8988T (cell line): Measurements from ENCODE around the gene STXBP1.
A peak's percentile ranks its signal among the peaks of the same experiment; 100 is the strongest.

ENCODE experiments used
- DNase-seq: peaks from one replicate; pipeline ENCODE4 v3.0.0; 2011

STXBP1 gene

DNA sequence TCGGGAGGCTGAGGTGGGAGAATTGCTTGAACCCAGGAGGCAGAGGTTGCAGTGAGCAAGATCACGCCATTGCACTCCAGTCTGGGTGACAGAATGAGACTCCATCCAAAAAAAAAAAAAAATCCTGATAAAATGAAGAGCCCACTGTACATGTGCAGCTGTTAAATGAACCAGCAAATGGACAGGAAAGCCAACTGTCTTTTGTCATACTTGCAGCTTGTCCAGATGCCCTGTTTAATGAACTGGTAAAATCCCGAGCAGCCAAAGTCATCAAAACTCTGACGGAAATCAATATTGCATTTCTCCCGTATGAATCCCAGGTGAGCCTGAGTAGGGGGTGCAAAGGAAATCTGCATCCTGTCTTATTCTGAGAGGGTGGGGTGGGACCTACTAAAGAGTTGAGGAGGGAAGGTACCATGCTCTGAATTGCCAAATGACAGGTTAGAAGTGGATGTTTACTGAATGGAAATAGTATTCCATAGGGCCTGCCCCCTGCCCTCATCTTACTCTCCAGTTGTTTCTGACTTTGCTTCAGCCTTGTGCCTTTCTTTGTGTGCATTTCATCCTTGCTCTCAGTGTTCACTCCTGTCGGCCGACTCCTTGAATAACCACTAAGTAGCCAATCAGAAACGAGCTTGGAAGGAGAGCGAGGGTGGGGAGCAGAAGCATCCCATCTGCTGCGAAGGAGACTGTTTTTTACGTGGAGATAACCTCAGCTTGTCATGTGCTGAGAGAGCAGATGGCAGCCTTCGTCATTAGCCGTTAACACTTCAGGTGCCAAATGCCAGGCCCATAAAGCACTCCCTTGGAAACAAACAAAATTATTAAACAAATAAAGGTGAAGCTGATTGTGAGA lies 49.0 kb downstream of the STXBP1 start:
- DNase-seq = no peak

DNA sequence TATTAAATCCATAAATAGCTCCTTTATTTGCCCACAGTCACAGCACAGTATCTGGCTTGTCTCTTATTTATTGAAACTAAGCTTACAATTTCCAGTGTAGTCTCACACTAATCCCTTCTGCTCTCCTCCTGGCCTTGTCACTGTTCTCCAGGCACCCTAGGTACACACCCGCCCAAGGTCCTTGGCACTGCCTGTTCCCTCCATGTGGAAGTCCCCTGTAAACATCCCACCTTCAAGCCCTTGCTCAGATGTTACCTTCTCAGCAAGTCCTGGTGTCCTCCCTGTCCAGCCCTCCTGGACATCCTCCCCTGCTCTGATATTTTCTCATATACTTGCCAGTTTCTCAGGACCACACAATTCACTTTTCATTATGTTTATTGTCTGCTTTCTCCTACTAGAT lies 50.5 kb downstream of the STXBP1 start:
- DNase-seq = no peak

DNA sequence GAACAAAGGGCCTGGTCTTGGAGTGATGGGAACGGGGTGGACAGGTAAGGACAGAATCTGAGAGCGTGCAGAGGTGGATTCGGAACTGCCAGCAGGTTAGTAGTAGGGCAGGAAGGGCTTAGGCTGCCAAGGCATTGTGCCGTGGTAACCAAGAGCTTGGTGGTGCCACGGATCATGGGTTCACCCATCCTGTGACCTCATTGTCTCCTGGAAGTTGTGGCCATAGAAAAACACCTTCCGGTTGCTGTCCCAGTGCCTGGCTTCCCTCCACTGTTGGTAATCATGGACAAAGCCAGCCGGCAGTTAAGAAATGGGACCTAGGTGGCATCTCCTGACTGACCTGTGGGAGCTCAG lies 52.2 kb downstream of the STXBP1 start:
- DNase-seq = no peak

DNA sequence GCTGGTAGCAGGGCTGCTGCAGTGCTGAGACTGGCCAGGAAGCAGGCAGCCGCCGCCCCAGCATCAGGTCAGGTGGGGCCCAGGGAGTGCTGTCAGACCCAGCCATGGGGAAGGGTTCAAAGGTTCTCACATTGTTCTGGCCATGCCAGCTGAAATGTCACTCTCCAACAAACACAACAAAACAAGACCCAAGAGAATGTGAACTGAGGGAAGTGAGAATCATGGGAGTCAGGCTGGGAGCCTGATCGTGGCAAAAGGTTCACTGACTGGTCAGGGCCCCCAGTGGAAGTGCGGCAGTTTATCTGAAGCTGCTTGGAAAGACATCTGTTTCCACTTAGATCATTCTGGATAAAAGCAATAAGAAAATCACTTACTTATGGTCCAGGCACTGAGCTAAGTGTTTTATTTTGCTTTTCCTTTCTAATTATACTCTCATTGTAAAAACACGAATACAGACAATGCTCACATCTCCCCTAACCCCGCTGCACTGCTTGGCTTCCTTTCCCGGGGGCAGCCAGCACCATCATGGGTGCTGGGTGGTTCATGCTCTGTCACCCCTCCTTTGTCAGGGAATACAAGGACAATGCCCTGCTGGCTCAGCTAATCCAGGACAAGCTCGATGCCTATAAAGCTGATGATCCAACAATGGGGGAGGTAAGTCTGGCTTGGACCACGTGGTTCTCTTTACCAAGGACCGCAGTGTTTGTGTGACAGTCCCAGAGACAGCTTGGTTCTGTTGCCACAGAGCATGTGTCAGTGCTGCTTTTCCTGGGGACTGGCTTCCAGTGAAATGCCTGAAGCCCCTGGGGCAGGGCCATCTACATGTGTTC lies 52.8 kb downstream of the STXBP1 start:
- no peak for DNase-seq

DNA sequence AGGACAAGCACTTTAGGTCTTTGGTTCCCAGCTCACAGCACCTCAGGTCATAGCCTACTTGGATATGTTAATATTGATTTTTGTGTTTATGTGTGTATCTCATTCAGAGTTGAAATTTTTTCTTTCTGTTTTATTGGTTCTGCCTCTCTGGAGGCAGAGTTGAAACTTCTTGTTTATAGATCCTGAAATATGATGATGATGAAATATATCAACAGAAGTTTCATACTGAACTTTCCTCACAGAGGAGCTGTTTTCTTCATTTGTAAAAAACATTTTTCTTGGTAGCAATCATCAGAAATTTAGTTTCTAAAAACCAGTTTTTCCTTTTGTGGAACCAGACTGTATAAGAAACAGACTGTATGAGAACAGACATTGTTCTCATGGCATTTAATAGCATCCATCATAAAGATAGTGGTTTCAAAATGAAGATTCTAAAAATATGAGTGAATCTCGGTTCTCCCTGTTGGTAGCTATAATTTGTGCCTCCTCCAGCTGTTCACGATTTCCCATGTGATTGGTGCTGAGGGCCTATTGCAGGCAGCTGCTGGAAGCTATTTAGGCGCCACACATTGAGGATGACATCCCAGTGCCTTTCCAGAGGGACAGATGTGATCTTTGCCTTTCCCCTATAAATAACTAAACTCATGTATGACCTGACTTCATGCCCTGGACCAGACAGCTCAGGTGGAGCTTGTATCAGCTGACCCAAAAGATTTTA lies 55.2 kb downstream of the STXBP1 start:
- no peak for DNase-seq

DNA sequence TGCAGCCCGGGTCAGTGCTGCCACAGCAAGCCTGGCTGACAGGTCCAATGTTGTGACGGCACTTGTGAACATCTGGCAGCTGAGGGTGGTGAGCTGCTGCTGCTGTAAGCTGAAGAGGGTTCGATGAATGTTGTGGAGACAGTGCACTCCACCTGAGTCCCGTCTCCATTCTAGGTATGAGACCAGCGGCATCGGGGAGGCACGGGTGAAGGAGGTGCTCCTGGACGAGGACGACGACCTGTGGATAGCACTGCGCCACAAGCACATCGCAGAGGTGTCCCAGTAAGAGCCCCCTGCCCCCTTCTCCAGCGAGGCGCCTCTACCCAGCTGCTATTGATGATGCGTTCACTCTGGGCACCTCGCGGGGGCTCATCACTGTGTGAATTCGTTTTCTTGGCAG lies 55.8 kb downstream of the STXBP1 start:
- DNase-seq = no peak

DNA sequence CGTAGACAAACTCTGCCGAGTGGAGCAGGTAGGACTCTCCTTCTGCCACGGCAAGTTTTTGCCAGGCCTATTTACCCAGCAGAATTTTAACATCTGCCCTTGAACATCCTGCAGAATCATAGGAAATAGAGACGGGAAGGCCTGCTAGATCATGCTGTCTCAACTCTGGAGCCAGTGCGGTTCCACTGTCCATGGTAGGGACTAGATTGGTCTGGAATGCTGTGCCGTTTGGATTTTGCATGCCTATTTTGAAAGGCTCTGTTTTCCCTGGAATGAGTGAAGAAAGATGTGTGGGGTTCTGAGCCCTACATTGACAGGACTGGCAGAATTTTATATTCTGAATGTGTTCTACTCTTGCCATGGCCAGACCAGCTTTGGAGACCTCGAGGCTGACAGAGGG lies 61.2 kb downstream of the STXBP1 start:
- DNase-seq = no peak

DNA sequence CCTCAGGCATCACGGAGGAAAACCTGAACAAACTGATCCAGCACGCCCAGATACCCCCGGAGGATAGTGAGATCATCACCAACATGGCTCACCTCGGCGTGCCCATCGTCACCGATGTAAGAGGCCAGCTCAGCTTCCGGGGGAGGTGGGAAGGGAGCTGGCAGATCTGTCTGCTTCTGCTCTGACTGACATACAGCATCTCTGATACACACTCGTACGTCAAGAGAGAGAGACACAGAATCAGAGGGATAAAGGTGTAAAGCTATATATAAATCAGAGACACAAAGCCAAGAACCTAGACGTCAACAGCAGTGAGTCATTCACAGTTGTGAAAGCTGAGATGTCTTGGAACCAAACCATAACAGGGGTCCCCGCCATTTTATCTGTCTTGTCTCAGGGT lies 64.6 kb downstream of the STXBP1 start:
- no peak for DNase-seq

DNA sequence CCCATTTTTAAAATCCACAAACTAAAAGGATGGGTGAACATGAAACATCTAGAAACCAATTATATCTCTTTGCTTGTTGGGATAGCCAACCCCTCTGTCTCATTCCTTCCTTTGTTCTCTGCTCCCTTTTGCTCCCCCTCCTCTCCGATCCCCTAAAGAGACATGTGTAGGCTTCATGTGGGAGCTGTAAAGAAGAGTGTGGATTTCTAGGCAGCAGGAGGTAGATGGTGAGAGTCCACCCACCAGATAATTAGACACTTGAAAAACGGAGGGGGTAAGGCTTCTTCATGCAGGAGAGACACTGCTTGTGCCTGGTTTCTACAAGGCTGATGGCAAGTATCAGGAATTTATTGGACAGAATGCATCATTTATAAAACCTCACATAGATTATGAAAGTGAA lies 67.4 kb downstream of the STXBP1 start:
- DNase-seq = no peak

DNA sequence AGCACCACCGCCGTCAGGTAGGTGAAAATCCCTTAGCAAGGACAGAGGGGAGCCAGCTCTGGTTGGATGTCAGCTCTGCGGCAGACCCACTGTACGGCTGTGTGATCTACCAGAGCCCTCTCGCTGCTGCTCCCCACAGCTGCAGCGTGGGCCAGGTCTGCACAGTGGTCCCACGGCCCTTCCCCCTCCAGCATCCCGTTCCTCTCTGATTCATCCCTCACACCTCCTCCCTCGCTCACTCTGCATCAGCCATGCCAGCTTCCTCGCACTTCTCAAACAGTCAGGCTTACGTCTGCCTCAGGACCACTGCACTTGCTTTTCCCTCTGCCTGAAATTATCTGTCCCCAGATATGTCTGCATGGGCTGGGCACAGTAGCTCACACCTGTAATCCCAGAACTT lies 68.1 kb downstream of the STXBP1 start:
- DNase-seq = no peak

DNA sequence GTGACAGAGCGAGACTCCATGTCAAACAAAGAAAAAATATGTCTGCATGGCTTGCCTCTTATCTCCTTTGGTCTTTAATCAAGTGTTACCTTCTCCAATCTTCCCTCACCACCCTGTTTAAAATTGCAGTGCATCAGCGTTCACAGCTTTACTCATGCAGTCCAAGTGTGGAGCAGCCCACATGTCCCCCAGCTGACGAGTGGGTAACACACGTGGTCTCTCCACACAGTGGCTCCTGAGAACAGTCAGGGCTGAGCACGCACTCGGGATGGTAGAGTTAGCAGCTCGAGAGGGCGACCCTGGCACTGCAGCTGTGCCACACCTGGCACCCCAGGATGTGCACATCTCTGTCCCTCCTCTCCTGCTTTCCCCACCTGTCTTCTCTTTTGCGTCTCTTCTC lies 68.8 kb downstream of the STXBP1 start:
- DNase-seq = no peak

DNA sequence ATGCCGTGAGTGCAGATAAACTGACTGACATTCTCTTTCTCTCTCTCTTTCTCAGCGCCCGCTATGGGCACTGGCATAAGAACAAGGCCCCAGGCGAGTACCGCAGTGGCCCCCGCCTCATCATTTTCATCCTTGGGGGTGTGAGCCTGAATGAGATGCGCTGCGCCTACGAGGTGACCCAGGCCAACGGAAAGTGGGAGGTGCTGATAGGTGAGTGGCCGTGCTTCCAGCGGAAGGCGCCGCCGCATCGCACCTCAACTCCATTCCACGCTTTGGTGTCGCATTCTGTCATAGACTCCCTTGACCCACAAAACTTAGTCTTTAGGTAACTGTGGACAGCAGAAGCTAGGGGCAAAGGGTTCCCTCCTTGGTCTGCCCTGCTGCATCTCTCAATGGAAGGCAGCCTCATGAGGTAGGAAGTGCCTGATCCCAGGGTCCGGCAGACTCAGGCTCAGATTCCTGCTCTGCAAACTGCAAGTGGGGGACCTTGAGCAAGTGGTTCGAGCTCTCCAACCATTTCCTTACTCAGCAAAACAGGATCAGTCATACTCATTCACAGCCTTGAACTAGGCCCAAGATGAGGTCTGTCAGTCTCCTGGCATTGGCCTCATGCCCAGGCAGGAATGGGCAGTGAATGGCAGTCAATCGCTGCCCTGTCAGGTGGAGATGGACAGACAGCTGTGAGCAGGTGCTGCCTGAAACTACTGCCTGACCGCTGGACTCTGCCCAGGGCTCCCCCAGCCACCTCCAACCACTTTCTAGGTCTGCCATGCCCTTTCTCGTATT lies 70.5 kb downstream of the STXBP1 start:
- no peak for DNase-seq

DNA sequence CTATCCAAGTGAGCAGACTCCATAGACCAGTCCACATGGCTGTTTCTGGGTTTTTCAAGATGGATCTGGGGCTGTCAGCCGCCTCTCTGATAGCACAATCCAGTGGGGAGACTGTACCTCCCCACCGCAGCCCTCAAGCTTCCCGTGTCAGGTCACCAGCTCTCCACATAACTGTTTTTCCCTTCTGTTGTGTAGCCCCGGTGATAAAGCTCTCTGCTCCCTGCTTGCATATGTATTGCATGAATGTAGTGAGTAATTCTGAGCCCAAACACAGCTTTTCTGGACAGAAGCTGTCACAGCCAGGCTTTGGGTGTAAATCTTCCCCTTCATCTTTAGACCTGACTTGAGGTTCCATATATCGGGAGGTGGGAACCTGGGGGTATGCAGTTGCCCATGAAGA lies 71.6 kb downstream of the STXBP1 start:
- no peak for DNase-seq

DNA sequence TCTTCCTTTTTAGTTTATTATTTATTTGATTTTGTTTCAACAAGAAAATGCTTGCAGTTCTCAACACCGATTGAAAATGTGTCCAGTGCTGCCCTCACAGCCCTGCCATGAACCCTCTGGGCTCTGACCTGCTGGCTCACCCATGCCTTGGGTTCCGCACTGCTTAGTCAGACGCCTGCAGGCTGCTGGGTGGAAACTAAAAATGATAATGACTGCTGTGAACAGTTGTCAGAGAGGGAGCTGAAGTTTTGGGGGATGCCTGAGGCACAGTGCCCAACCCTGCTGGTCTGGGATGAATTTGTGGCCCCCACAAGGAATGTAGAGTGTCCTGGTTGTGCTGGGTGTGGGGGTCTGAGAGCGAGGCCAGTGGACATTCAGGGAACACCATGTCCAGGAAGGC lies 72.5 kb downstream of the STXBP1 start:
- DNase-seq = peak; percentile 59

DNA sequence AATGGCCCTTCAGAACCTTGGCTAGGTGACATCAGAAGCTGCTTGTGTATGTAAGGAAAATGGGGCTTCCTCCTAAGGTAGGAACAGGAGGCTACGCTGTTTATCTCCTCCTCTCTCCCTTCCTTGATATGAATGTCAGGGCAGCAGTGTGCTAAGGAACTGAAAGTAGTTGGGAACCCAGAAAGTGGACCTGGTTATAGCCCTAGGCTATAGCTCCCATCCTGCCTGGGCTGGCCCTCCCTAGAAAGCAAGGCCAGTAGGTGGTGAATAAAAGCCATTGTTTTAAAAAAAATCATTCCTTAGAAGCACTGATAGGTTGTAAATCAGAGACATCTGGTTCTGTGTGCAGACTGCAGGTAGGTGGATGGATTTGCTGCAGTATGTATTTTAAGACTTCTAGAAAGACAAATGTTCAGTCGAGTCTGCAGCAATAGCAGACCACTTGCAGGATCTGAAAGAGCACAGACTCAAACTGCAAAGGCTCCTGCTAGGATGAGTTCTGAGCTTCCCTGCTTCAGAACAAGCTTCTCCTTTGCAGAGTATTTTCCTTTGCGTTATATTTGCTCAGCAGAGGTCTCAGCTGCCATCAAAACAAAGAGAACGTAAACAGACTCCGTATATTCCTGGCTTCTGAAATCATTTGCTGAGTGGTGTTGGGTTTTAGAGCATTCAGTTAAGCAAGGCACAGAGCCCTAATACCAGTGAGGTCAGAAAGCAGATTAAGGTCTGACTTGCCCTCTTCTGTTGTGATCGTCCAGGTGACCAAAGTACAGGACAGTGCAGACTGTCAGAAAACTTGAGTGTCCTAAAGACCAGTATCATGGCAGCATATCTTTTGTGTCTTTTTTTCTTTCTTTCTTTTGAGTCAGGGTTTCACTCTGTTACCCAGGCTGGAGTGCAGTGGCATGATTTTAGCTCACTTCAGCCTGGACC lies 74.7 kb downstream of the STXBP1 start:
- no peak for DNase-seq

DNA sequence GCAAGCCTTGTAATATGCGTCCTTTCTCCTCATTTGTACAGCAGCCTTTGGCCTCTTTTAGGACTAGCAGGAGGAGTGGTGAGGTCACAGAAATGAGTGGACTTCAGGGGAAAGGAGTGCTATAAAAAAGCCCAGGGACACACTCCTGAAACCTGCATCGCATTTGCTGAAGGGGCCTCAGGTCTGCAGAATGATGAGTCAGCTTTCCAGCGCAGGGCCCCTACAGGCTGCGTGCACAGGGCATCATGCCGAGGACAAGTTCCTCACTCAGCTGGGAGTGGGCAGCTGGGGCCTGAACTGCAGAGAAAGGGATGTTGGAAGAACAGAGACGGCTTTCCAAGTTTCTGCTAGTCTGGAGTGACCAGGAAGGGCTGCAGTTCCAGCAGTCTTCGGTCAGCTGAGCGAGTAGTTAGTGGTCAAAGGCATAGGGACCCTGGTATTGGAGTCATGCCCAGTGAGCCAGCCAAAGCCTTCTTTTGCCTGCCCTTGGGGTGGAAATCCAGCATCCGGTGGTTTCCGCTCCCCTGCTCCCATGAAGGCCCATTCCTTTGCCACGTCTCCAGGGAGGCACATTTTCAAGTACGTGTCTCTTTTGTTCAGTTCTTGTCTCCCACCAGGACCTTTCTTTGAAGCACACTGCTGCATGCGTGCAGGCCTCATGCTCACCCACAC lies 77.4 kb downstream of the STXBP1 start:
- no peak for DNase-seq

DNA sequence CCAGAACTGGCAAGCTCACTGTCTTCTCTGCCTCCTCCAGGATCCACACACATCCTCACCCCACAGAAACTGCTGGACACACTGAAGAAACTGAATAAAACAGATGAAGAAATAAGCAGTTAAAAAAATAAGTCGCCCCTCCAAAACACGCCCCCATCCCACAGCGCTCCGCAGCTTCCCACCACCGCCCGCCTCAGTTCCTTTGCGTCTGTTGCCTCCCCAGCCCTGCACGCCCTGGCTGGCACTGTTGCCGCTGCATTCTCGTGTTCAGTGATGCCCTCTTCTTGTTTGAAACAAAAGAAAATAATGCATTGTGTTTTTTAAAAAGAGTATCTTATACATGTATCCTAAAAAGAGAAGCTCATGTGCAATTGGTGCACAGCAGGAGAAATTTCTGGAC lies 78.7 kb downstream of the STXBP1 start:
- no peak for DNase-seq

DNA sequence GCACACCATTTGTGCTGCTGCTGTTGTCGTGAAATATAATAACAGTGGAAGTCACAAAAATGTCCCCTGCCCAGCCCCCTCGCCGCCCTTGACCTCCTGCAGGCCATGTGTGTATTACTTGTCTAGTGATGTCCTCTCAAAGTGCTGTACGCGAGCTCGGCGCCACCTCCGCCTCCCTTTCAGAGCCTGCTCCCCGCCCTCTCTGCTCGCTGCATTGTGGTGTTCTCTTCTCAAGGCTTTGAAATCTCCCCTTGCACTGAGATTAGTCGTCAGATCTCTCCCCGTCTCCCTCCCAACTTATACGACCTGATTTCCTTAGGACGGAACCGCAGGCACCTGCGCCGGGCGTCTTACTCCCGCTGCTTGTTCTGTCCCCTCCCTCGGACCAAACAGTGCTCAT lies 80.0 kb downstream of the STXBP1 start:
- no peak for DNase-seq

DNA sequence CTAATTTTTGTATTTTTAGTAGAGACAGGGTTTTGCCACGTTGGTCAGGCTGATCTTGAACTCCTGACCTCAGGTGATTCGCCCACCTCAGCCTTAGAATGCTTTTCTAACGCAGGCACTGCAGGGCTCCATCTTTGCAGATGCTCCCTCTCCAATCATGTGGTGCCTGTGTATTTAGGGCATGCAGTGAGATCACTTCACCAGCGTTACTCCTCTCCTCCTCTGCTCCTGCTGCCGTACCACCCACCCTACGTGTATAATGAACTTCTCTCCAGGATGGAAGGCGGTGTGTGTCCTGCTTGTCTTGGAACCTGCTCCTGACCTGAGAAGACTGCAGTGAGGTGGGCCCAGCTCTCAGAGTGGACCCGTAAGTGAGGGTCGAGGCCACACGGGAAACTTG lies 81.1 kb downstream of the STXBP1 start:
- no peak for DNase-seq

DNA sequence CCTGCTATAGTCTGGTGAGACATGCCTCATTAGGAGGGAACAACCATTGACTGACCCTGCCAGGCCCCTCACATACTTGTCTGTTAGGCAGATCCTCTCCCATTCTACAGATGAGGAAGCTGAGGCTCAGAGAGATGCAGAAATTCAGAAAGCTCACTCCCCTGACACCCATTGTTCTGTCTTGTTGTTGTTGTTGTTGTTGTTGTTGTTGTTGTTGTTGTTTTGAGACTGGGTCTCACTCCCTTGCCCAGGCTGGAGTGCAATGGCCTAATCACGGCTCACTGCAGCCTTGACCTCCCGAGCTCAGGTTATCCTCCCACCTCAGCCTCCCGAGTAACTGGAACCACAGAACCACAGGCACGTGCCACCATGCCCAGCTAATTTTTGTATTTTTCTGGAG lies 81.6 kb downstream of the STXBP1 start:
- DNase-seq = no peak
